Osteoblast (primary cell): ENCODE measurements around the gene DDX10. TPM values are rescaled to one million over a fixed set of nuclear protein-coding genes. Genes with fewer than 3 reads are reported as not detected.
A peak's percentile ranks its signal among the peaks of the same experiment; 100 is the strongest.

Experiments used
- DNase-seq: peaks from one replicate; pipeline ENCODE4 v3.0.0; 2011; ENCODE audit warnings: low spot score, mixed read lengths; ENCODE audit not compliant: insufficient read length; ENCODE audit errors: missing footprints
- H2AFZ ChIP-seq: 2 replicates; pipeline ENCODE4 v1.6.0; 2011; ENCODE audit warnings: mild to moderate bottlenecking, low read length
- H3K27ac ChIP-seq: 2 replicates; pipeline ENCODE4 v1.5.1; 2011; ENCODE audit warnings: mild to moderate bottlenecking, low read depth, low read length, moderate library complexity
- H3K27me3 ChIP-seq: 2 replicates; pipeline ENCODE4 v1.6.0; 2012; ENCODE audit warnings: mild to moderate bottlenecking, control low read depth, inconsistent platforms, low read length, moderate library complexity; ENCODE audit not compliant: insufficient read depth
- H3K36me3 ChIP-seq: 2 replicates; pipeline ENCODE4 v1.5.1; 2011; ENCODE audit warnings: mild to moderate bottlenecking, low read length, control low read depth, moderate library complexity; ENCODE audit not compliant: insufficient read depth
- H3K4me1 ChIP-seq: 2 replicates; pipeline ENCODE4 v1.5.1; 2011; ENCODE audit warnings: mild to moderate bottlenecking, low read length, control low read depth, moderate library complexity; ENCODE audit not compliant: insufficient read depth
- H3K4me2 ChIP-seq: 2 replicates; pipeline ENCODE4 v1.6.0; 2011; ENCODE audit warnings: mild to moderate bottlenecking, low read length; ENCODE audit not compliant: insufficient read depth
- H3K4me3 ChIP-seq: fragments of 200-600 bp; sonication (generic); 3 replicates; pipeline ENCODE4 v1.5.1; 2012; ENCODE audit warnings: mild to moderate bottlenecking, low read length, inconsistent platforms; ENCODE audit not compliant: insufficient read depth
- H3K79me2 ChIP-seq: 2 replicates; pipeline ENCODE4 v1.6.0; 2012; ENCODE audit warnings: mild to moderate bottlenecking, low read length, control low read depth, inconsistent platforms; ENCODE audit not compliant: insufficient read depth
- H3K9me3 ChIP-seq: 2 replicates; pipeline ENCODE4 v1.5.1; 2011; ENCODE audit warnings: low read depth, low read length, control low read depth
- H4K20me1 ChIP-seq: 2 replicates; pipeline ENCODE4 v1.6.0; 2012; ENCODE audit warnings: mild to moderate bottlenecking, low read length, control low read depth; ENCODE audit not compliant: insufficient read depth
- CTCF ChIP-seq: IDR thresholded peaks from 2 replicates; pipeline ENCODE4 v1.5.1; 2011; ENCODE audit warnings: mild to moderate bottlenecking, low read depth, low read length, moderate library complexity; ENCODE audit errors: extremely low read depth
- total RNA-seq: library from RNA; depleted of rRNA; stranded (reverse); fragments of >200 nt; gene quantifications from 2 replicates; pipeline ENCODE4 v1.2.3, GENCODE V29; 2012

The DDX10 gene
- total RNA-seq, 1 donor, result 16.6 TPM

GRCh38 chr11:108961095-108961494 is 296.2 kb downstream of the DDX10 start:
- no peaks in the 10 kb centered on the region for H3K36me3 ChIP-seq
- no peak overlapping the region for H3K4me3 ChIP-seq
- no peaks in the 10 kb centered on the region for H4K20me1 ChIP-seq
- H3K79me2 ChIP-seq, result no peaks in the 10 kb centered on the region
- DNase-seq, result no peak
- H3K27me3 ChIP-seq, result no peaks in the 10 kb centered on the region
- no peak overlapping the region for H3K27ac ChIP-seq
- H3K4me1 ChIP-seq, result peaks cover 40% of the 10 kb centered on the region
- H3K4me2 ChIP-seq, result no peak overlapping the region
- H2AFZ ChIP-seq, result peak overlapping the region; percentile 83
- no peaks in the 10 kb centered on the region for H3K9me3 ChIP-seq
- no peak for TF ChIP-seq CTCF

GRCh38 chr11:108963118-108963517 is 298.2 kb downstream of the DDX10 start:
- H3K36me3 ChIP-seq, result no peaks in the 10 kb centered on the region
- no peak for TF ChIP-seq CTCF
- H3K4me2 ChIP-seq, result no peak overlapping the region
- H2AFZ ChIP-seq, result no peak overlapping the region
- H4K20me1 ChIP-seq, result no peaks in the 10 kb centered on the region
- H3K4me1 ChIP-seq, result peaks cover 43% of the 10 kb centered on the region
- no peak overlapping the region for H3K27ac ChIP-seq
- H3K9me3 ChIP-seq, result no peaks in the 10 kb centered on the region
- no peaks in the 10 kb centered on the region for H3K27me3 ChIP-seq
- no peak for DNase-seq
- H3K4me3 ChIP-seq, result no peak overlapping the region
- H3K79me2 ChIP-seq, result no peaks in the 10 kb centered on the region

- H3K79me2 ChIP-seq, result no peaks in the 10 kb centered on the region
- no peaks in the 10 kb centered on the region for H3K27me3 ChIP-seq
- no peaks in the 10 kb centered on the region for H3K9me3 ChIP-seq
- no peak overlapping the region for H3K4me3 ChIP-seq
- peaks cover 20% of the 10 kb centered on the region for H3K4me1 ChIP-seq
- H3K36me3 ChIP-seq, result no peaks in the 10 kb centered on the region
- no peaks in the 10 kb centered on the region for H4K20me1 ChIP-seq
- peak overlapping the region; percentile 69 for H3K27ac ChIP-seq
- no peak for TF ChIP-seq CTCF
- no peak overlapping the region for H2AFZ ChIP-seq
- H3K4me2 ChIP-seq, result peak overlapping the region; percentile 28
- DNase-seq, result peak; percentile 64
Observed at GRCh38 chr11:108965306-108966001, 300.6 kb downstream of the DDX10 start.

- H3K79me2 ChIP-seq, result no peaks in the 10 kb centered on the region
- no peak for TF ChIP-seq CTCF
- H3K27ac ChIP-seq, result peak overlapping the region; percentile 69
- H3K9me3 ChIP-seq, result no peaks in the 10 kb centered on the region
- H2AFZ ChIP-seq, result no peak overlapping the region
- no peak overlapping the region for H3K4me3 ChIP-seq
- DNase-seq, result peak; percentile 60
- H3K27me3 ChIP-seq, result no peaks in the 10 kb centered on the region
- no peaks in the 10 kb centered on the region for H3K36me3 ChIP-seq
- no peak overlapping the region for H3K4me2 ChIP-seq
- peaks cover 16% of the 10 kb centered on the region for H3K4me1 ChIP-seq
- H4K20me1 ChIP-seq, result no peaks in the 10 kb centered on the region
Observed at GRCh38 chr11:108966206-108966605, 301.3 kb downstream of the DDX10 start.
